PFSK-1 (cell line): ENCODE measurements around the gene SH3PXD2A.

Experiments
- FOXP2 ChIP-seq: optimal IDR thresholded peaks from 2 replicates; pipeline ENCODE3; 2011; ENCODE audit warnings: borderline replicate concordance, control low read depth, inconsistent platforms; ENCODE audit not compliant: insufficient read depth; ENCODE audit errors: extremely low read length, extremely low read depth
- POLR2AphosphoS5 ChIP-seq: IDR thresholded peaks from 2 replicates; pipeline ENCODE4 v1.6.1; 2012; ENCODE audit warnings: low read depth, mild to moderate bottlenecking, control low read depth, low read length, moderate library complexity
- SIN3A ChIP-seq: IDR thresholded peaks from 2 replicates; pipeline ENCODE4 v1.6.1; 2012; ENCODE audit warnings: mild to moderate bottlenecking, low read length, moderate library complexity, borderline replicate concordance; ENCODE audit not compliant: insufficient read depth
- TAF1 ChIP-seq: IDR thresholded peaks from 2 replicates; pipeline ENCODE4 v1.6.1; 2012; ENCODE audit warnings: low read length, control low read depth, borderline replicate concordance; ENCODE audit not compliant: insufficient read depth
- TF ChIP-seq, protein P1 (sequence below), 2 experiments: IDR thresholded peaks; 2 replicates each; pipeline versions ENCODE4 v1.6.1 to v1.8.0; 2011 to 2012; ENCODE audit warnings: low read depth in 2 of 2, low read length in 2 of 2, control low read depth in 1 of 2, inconsistent platforms in 1 of 2, mild to moderate bottlenecking in 1 of 2, moderate library complexity in 1 of 2; ENCODE audit not compliant: insufficient read depth in 1 of 2

DNA sequence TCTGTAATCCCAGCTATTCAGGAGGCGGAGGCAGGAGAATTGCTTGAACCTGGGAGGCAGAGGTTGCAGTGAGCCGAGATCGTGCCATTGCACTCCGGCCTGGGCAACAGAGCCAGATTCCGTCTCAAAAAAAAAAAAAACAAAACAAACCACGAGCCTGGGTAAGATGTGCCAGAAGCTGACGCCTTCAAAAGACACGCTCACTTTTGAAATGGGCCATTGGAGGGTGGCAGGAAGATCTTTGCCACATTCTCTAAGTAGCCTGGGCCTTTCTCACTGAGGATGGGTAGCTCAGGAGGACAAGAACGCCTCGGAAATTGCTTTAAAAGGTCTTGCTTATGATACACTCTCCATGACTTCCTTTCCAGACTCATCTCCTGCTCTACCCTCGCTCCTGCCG lies 172.7 kb downstream of the SH3PXD2A start:
- TF ChIP-seq, protein P1, sequence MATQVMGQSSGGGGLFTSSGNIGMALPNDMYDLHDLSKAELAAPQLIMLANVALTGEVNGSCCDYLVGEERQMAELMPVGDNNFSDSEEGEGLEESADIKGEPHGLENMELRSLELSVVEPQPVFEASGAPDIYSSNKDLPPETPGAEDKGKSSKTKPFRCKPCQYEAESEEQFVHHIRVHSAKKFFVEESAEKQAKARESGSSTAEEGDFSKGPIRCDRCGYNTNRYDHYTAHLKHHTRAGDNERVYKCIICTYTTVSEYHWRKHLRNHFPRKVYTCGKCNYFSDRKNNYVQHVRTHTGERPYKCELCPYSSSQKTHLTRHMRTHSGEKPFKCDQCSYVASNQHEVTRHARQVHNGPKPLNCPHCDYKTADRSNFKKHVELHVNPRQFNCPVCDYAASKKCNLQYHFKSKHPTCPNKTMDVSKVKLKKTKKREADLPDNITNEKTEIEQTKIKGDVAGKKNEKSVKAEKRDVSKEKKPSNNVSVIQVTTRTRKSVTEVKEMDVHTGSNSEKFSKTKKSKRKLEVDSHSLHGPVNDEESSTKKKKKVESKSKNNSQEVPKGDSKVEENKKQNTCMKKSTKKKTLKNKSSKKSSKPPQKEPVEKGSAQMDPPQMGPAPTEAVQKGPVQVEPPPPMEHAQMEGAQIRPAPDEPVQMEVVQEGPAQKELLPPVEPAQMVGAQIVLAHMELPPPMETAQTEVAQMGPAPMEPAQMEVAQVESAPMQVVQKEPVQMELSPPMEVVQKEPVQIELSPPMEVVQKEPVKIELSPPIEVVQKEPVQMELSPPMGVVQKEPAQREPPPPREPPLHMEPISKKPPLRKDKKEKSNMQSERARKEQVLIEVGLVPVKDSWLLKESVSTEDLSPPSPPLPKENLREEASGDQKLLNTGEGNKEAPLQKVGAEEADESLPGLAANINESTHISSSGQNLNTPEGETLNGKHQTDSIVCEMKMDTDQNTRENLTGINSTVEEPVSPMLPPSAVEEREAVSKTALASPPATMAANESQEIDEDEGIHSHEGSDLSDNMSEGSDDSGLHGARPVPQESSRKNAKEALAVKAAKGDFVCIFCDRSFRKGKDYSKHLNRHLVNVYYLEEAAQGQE (IDR thresholded peaks at IDR 0.05; ENCODE audit: insufficient read depth in 1 of 2, low read depth in 2 of 2, low read length in 2 of 2), result no peak
- no peak for TF ChIP-seq SIN3A
- TF ChIP-seq POLR2AphosphoS5, result no peak
- no peak for TF ChIP-seq TAF1
- TF ChIP-seq FOXP2, result no peak
